Left renal cortex interstitium (tissue), 4 donors: ENCODE data around the gene HSFX3. TPM values are rescaled to one million over a fixed set of nuclear protein-coding genes. Genes with fewer than 3 reads are reported as not detected.
"Not testable (repeated sequence)": the region's sequence is repeated elsewhere in the genome, so short reads cannot be mapped to it uniquely, and the experiment has no call there.

ENCODE experiments used
- DNase-seq, 4 donors: peaks; one replicate each; pipeline ENCODE4 v3.0.0-alpha.2; 2013; ENCODE audit warnings: low read depth in 4 of 4, low spot score in 2 of 4, missing footprints in 1 of 4
- polyA plus RNA-seq, 4 donors: library from polyadenylated mRNA; unstranded; fragments of 120-200 nt; gene quantifications; one replicate each; pipeline ENCODE4 v1.2.1, GENCODE V29; 2013; ENCODE audit not compliant: insufficient read length in 4 of 4

The HSFX3 gene
- under 1 TPM in 1 of 4 donors, not detected in 3; 0.13 TPM for polyA plus RNA-seq

GRCh38 chrX:149549701-149550100, at the start of gene HSFX3:
Gene HSFX3, minus strand, starts transcription at chrX:149549924. Its CDS starts 72 bp downstream, at chrX:149549852.
- DNase-seq, result not testable (repeated sequence)

- DNase-seq, result not testable (repeated sequence)
Observed at GRCh38 chrX:149598603-149599002, 48.9 kb upstream of the HSFX3 start.

- not testable (repeated sequence) for DNase-seq
Observed at GRCh38 chrX:149595943-149596342, 46.2 kb upstream of the HSFX3 start.

- DNase-seq, result not testable (repeated sequence)
Observed at GRCh38 chrX:149595214-149595613, 45.5 kb upstream of the HSFX3 start, which contains the start of gene HSFX2. Gene HSFX2, minus strand, starts transcription at chrX:149595314. Its CDS starts 614 bp downstream, at chrX:149594700.

- not testable (repeated sequence) for DNase-seq
Observed at GRCh38 chrX:149590993-149591392, 41.3 kb upstream of the HSFX3 start.

- DNase-seq, result not testable (repeated sequence)
Observed at GRCh38 chrX:149587359-149587758, 37.6 kb upstream of the HSFX3 start, which contains the start of gene MAGEA9B. Gene MAGEA9B, minus strand, starts transcription at chrX:149587459. Its CDS starts 4,280 bp downstream, at chrX:149583179.

- not testable (repeated sequence) for DNase-seq
Observed at GRCh38 chrX:149585631-149586030, 35.9 kb upstream of the HSFX3 start.

- not testable (repeated sequence) for DNase-seq
Observed at GRCh38 chrX:149573456-149573855, 23.7 kb upstream of the HSFX3 start.

GRCh38 chrX:149572743-149573142, 23.0 kb upstream of the HSFX3 start:
- DNase-seq, result no peak

- DNase-seq, result no peak
Observed at GRCh38 chrX:149571770-149572169, 22.0 kb upstream of the HSFX3 start.

- DNase-seq, result no peak
Observed at GRCh38 chrX:149570668-149571067, 20.9 kb upstream of the HSFX3 start.

- DNase-seq, result no peak
Observed at GRCh38 chrX:149569770-149570169, 20.0 kb upstream of the HSFX3 start.

GRCh38 chrX:149568701-149569296, 19.1 kb upstream of the HSFX3 start:
- DNase-seq, result no peak

GRCh38 chrX:149567621-149568417, 18.1 kb upstream of the HSFX3 start:
- DNase-seq, result no peak

GRCh38 chrX:149563359-149563758, 13.6 kb upstream of the HSFX3 start:
- no peak for DNase-seq

GRCh38 chrX:149555251-149555650, 5.5 kb upstream of the HSFX3 start:
- DNase-seq, result not testable (repeated sequence)

- not testable (repeated sequence) for DNase-seq
Observed at GRCh38 chrX:149551939-149552248, 2.2 kb upstream of the HSFX3 start.

- DNase-seq, result not testable (repeated sequence)
Observed at GRCh38 chrX:149551245-149551938, 1.7 kb upstream of the HSFX3 start.

GRCh38 chrX:149550454-149550853, 730 bp upstream of the HSFX3 start:
- DNase-seq, result not testable (repeated sequence)

GRCh38 chrX:149547782-149548181, 1.9 kb downstream of the HSFX3 start:
- DNase-seq, result not testable (repeated sequence)

- DNase-seq, result not testable (repeated sequence)
Observed at GRCh38 chrX:149546962-149547361, 2.8 kb downstream of the HSFX3 start.
